ENCODE results near the gene TSPAN31.

TSPAN31 gene

GRCh38 chr12:57736741-57737466 lies 7.9 kb upstream of the TSPAN31 start:
- no peak for DNase-seq

GRCh38 chr12:57737467-57738460 lies 7.1 kb upstream of the TSPAN31 start:
- DNase-seq = no peak

GRCh38 chr12:57738661-57739237 lies 6.1 kb upstream of the TSPAN31 start, which contains the start of gene AGAP2:
TSS of gene AGAP2 (minus strand) at chr12:57738742. CDS start at chr12:57738246, 496 bp downstream.
- no peak for DNase-seq

GRCh38 chr12:57739387-57739786 lies 5.5 kb upstream of the TSPAN31 start:
- no peak for DNase-seq

GRCh38 chr12:57739914-57740538 lies 4.8 kb upstream of the TSPAN31 start:
- no peak for DNase-seq

GRCh38 chr12:57740656-57741412 lies 4.0 kb upstream of the TSPAN31 start:
- peak; percentile 87 to 89 for DNase-seq

GRCh38 chr12:57741413-57741789 lies 3.4 kb upstream of the TSPAN31 start:
- no peak for DNase-seq

- DNase-seq = peak; percentile 87 to 89
Observed at GRCh38 chr12:57741844-57742738, 2.7 kb upstream of the TSPAN31 start.

- no peak for DNase-seq
Observed at GRCh38 chr12:57743769-57744168, 1.1 kb upstream of the TSPAN31 start.

- DNase-seq = peak; percentile 88
Observed at GRCh38 chr12:57744194-57744776, 554 bp upstream of the TSPAN31 start.

- DNase-seq = no peak
Observed at GRCh38 chr12:57745485-57745881, 644 bp downstream of the TSPAN31 start.

- no peak for DNase-seq
Observed at GRCh38 chr12:57746025-57746424, 1.2 kb downstream of the TSPAN31 start.

- no peak for DNase-seq
Observed at GRCh38 chr12:57749061-57749460, 4.2 kb downstream of the TSPAN31 start.

GRCh38 chr12:57750561-57751431 lies 6.0 kb downstream of the TSPAN31 start:
- no peak for DNase-seq

GRCh38 chr12:57751432-57751787 lies 6.6 kb downstream of the TSPAN31 start:
- no peak for DNase-seq

GRCh38 chr12:57751788-57752667 lies 7.2 kb downstream of the TSPAN31 start, which contains the start of gene CDK4:
TSS of gene CDK4 (minus strand) at chr12:57752310. CDS start at chr12:57751717, 593 bp downstream.
- peak; percentile 100 for DNase-seq

GRCh38 chr12:57752668-57753000 lies 7.8 kb downstream of the TSPAN31 start:
- no peak for DNase-seq

- no peak for DNase-seq
Observed at GRCh38 chr12:57753756-57754337, 9.0 kb downstream of the TSPAN31 start.

Data from CD4-positive, alpha-beta T cell treated with Interleukin-4 for 1 hour (primary cell).